H1 (cell line): ENCODE results near the gene FHOD1. TPM values are rescaled to one million over a fixed set of nuclear protein-coding genes. Genes with fewer than 3 reads are reported as not detected.

Experiments
- BRCA1 ChIP-seq: IDR thresholded peaks from 2 replicates; pipeline ENCODE4 v1.6.1; 2012; ENCODE audit warnings: low read depth, low read length, improper control_type of control experiment
- CTBP2 ChIP-seq: IDR thresholded peaks from 2 replicates; pipeline ENCODE4 v1.7.0; 2011; ENCODE audit warnings: borderline replicate concordance, mild to moderate bottlenecking, moderate library complexity, mixed read lengths, low read length; ENCODE audit not compliant: insufficient read depth, insufficient read length
- EZH2 ChIP-seq: fragments of 200-600 bp; sonication (generic); IDR thresholded peaks from 2 replicates; pipeline ENCODE4 v1.7.1; 2012; ENCODE audit warnings: low read depth, mild to moderate bottlenecking, moderate library complexity, low read length, inconsistent platforms; ENCODE audit not compliant: severe bottlenecking
- RFX5 ChIP-seq: IDR thresholded peaks from 2 replicates; pipeline ENCODE4 v1.6.1; 2011; ENCODE audit warnings: low read depth, low read length, improper control_type of control experiment, borderline replicate concordance
- RXRA ChIP-seq: IDR thresholded peaks from 2 replicates; pipeline ENCODE4 v1.6.1; 2011; ENCODE audit warnings: low read depth, mild to moderate bottlenecking, low read length, moderate library complexity; ENCODE audit not compliant: insufficient read depth
- SRF ChIP-seq: IDR thresholded peaks from 2 replicates; pipeline ENCODE4 v1.6.1; 2011; ENCODE audit warnings: mild to moderate bottlenecking, low read depth, low read length, moderate library complexity
- polyA plus RNA-seq, 7 experiments: library from polyadenylated mRNA; depleted of rRNA in 3 of 7; stranded (reverse) in 5 of 7; unstranded in 2 of 7; fragments of >200 nt in 5 of 7; fragments of 200-250 nt in 2 of 7; gene quantifications; 1 replicate in 5 of 7; 2 replicates in 1 of 7; 4 replicates in 1 of 7; pipeline versions ENCODE4 v1.2.1 to v1.2.3, GENCODE V29; 2011 to 2013; ENCODE audit warnings: missing spikeins in 2 of 7, mixed read lengths in 2 of 7
- total RNA-seq: library from RNA; stranded (reverse); fragmentation: NEBNext Ultra II Directional; extraction: Animal tissue kit (Norgen Biotek cat#: 25700); gene quantifications from 2 replicates; pipeline ENCODE4 v1.2.1, GENCODE V29; 2021
- TF ChIP-seq, protein P1 (sequence below): fragments of 300-600 bp; sonication (generic); IDR thresholded peaks from 2 replicates; pipeline ENCODE4 v1.7.1; 2012; ENCODE audit warnings: low read length, moderate library complexity, mild to moderate bottlenecking, inconsistent platforms; ENCODE audit not compliant: insufficient replicate concordance
- TF ChIP-seq, protein P2 (sequence below): IDR thresholded peaks from 2 replicates; pipeline ENCODE4 v1.6.1; 2012; ENCODE audit warnings: inconsistent platforms

The FHOD1 gene
- total and polyA plus RNA-seq, 2 of the 8 experiments (the other 6 are each of a cell fraction or from before 2014, with no cell fraction given): 31.3 to 60.7 TPM

DNA sequence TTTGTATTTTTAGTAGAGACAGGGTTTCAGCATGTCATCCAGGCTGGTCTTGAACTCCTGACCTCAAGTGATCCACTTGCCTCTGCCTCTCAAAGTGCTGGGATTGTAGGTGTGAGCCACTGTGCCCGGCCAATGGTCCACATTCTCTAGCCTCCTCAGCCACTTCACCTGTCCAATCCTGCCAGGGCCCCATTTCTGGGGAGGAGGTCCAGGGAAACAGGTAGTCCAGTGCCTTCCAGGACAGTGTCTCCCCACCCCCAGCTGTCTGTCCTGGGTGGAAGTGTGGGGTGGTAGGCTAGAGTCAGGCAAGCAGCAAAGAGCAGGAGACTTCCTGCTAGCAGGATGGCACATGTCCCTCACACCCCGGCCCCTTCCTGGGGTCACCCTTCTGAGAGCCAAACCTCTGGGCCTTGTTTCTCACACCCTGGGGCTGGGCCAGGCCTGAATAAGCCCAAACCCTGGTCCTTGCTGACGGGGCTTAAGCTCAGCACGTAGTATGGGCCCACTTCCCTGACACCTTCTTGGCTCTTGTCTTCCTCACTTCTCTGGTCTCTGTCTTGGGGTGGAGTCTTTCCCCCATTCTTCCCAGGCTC, 5.0 kb downstream of the FHOD1 start (continued):
- TF ChIP-seq, protein P1, sequence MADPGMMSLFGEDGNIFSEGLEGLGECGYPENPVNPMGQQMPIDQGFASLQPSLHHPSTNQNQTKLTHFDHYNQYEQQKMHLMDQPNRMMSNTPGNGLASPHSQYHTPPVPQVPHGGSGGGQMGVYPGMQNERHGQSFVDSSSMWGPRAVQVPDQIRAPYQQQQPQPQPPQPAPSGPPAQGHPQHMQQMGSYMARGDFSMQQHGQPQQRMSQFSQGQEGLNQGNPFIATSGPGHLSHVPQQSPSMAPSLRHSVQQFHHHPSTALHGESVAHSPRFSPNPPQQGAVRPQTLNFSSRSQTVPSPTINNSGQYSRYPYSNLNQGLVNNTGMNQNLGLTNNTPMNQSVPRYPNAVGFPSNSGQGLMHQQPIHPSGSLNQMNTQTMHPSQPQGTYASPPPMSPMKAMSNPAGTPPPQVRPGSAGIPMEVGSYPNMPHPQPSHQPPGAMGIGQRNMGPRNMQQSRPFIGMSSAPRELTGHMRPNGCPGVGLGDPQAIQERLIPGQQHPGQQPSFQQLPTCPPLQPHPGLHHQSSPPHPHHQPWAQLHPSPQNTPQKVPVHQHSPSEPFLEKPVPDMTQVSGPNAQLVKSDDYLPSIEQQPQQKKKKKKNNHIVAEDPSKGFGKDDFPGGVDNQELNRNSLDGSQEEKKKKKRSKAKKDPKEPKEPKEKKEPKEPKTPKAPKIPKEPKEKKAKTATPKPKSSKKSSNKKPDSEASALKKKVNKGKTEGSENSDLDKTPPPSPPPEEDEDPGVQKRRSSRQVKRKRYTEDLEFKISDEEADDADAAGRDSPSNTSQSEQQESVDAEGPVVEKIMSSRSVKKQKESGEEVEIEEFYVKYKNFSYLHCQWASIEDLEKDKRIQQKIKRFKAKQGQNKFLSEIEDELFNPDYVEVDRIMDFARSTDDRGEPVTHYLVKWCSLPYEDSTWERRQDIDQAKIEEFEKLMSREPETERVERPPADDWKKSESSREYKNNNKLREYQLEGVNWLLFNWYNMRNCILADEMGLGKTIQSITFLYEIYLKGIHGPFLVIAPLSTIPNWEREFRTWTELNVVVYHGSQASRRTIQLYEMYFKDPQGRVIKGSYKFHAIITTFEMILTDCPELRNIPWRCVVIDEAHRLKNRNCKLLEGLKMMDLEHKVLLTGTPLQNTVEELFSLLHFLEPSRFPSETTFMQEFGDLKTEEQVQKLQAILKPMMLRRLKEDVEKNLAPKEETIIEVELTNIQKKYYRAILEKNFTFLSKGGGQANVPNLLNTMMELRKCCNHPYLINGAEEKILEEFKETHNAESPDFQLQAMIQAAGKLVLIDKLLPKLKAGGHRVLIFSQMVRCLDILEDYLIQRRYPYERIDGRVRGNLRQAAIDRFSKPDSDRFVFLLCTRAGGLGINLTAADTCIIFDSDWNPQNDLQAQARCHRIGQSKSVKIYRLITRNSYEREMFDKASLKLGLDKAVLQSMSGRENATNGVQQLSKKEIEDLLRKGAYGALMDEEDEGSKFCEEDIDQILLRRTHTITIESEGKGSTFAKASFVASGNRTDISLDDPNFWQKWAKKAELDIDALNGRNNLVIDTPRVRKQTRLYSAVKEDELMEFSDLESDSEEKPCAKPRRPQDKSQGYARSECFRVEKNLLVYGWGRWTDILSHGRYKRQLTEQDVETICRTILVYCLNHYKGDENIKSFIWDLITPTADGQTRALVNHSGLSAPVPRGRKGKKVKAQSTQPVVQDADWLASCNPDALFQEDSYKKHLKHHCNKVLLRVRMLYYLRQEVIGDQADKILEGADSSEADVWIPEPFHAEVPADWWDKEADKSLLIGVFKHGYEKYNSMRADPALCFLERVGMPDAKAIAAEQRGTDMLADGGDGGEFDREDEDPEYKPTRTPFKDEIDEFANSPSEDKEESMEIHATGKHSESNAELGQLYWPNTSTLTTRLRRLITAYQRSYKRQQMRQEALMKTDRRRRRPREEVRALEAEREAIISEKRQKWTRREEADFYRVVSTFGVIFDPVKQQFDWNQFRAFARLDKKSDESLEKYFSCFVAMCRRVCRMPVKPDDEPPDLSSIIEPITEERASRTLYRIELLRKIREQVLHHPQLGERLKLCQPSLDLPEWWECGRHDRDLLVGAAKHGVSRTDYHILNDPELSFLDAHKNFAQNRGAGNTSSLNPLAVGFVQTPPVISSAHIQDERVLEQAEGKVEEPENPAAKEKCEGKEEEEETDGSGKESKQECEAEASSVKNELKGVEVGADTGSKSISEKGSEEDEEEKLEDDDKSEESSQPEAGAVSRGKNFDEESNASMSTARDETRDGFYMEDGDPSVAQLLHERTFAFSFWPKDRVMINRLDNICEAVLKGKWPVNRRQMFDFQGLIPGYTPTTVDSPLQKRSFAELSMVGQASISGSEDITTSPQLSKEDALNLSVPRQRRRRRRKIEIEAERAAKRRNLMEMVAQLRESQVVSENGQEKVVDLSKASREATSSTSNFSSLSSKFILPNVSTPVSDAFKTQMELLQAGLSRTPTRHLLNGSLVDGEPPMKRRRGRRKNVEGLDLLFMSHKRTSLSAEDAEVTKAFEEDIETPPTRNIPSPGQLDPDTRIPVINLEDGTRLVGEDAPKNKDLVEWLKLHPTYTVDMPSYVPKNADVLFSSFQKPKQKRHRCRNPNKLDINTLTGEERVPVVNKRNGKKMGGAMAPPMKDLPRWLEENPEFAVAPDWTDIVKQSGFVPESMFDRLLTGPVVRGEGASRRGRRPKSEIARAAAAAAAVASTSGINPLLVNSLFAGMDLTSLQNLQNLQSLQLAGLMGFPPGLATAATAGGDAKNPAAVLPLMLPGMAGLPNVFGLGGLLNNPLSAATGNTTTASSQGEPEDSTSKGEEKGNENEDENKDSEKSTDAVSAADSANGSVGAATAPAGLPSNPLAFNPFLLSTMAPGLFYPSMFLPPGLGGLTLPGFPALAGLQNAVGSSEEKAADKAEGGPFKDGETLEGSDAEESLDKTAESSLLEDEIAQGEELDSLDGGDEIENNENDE: no peak
- TF ChIP-seq EZH2 (no peak), RXRA (no peak), SRF (no peak), BRCA1 (no peak), RFX5 (no peak), CTBP2 (no peak)
- TF ChIP-seq, protein P2, sequence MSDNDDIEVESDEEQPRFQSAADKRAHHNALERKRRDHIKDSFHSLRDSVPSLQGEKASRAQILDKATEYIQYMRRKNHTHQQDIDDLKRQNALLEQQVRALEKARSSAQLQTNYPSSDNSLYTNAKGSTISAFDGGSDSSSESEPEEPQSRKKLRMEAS: no peak
